ENCODE measurements around the gene ATP6V1G1.

- no peak for TF ChIP-seq CTCF (IDR thresholded peaks at IDR 0.05)
- TF ChIP-seq POLR2A (IDR thresholded peaks at IDR 0.05): no peak
- TF ChIP-seq EP300 (IDR thresholded peaks at IDR 0.05): no peak
- TF ChIP-seq POLR2AphosphoS5 (IDR thresholded peaks at IDR 0.05): no peak
Measured at GRCh38 chr9:114641967-114642366, 54.4 kb downstream of the ATP6V1G1 start.

All from upper lobe of left lung (tissue), 4 donors.